Endometrial microvascular endothelial cells (primary cell): ENCODE measurements around the gene SSUH2. TPM values are rescaled to one million over a fixed set of nuclear protein-coding genes. Genes with fewer than 3 reads are reported as not detected.

Source experiments
- in situ Hi-C: cut with HindIII; loops from 2 replicates; pipeline ENCODE4 v1.10.0; 2017; ENCODE audit warnings: low sequenced_read_pairs, low pct_unique_long_range_greater_than_20kb; ENCODE audit errors: inconsistent ontology term
- total RNA-seq: library from RNA; depleted of rRNA; stranded (reverse); fragments of >200 nt; gene quantifications from one replicate; pipeline ENCODE4 v1.2.3, GENCODE V29; 2015; ENCODE audit errors: inconsistent ontology term

The SSUH2 gene
- total RNA-seq, 1 donor from 2014 or later = not detected

DNA sequence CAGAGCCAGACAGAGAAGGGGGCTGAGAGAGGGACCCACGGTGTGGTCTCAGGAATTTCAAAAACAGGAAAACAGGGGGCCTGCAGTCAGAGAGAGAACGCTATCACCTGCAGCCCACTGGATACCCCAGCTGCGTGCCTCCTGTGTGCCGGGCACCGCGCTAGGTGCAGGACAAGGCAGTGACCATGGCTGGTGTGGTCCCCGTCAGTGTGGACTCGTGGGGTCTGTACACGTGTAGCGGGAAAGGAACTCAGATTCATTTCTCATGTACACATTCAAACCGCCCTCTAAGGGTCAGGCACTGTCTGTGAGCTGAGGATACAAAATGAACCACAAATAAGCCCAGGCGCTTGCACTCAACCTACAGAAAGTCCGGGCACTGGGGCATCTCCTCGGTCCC lies 20.9 kb downstream of the SSUH2 start:
- in situ Hi-C loops = no loop called here

- in situ Hi-C loops = no loop called here
Observed at GRCh38 chr3:8622873-8623691, 21.5 kb downstream of the SSUH2 start.

- in situ Hi-C loops = no loop called here
Observed at GRCh38 chr3:8621872-8622271, 22.7 kb downstream of the SSUH2 start.

DNA sequence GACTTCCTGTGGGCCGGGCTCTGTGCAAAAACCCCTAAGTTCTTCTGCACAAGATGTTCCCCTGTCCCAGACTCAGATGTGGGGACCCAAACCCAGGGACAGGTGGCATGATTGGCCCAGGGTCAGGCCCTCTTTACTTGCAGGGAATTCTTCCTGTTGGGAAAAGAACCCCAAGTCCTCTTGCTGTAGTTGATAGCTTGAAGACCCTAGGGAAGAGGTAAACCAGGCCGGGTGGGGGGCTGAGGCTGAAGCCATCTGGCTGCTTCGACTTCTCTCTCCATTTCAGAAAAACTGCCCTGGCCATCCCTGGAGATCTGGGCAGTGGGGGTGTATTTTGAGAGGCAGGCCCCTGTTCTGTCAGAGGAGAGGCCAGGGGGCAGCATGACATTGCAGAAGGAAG lies 23.5 kb downstream of the SSUH2 start:
- in situ Hi-C loops = no loop called here

DNA sequence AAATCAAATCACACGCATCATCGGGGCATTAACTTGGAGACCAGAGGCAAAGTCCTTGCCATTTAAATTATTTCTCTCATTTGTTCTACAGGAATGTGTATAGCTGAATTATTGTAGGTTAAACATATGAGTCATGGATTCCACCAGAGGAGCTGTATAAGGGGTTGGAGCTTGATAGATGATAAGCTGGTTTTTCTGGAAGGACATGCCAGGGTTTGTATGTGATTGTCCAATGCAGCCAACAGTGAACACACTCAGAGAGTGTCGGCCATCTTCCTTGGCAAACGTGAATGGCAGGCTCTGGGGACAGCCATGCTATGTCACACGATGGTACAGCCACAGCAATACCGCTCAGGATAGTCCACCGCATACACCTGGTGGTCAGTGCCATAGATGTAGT lies 25.1 kb downstream of the SSUH2 start:
- in situ Hi-C loops = no loop called here

DNA sequence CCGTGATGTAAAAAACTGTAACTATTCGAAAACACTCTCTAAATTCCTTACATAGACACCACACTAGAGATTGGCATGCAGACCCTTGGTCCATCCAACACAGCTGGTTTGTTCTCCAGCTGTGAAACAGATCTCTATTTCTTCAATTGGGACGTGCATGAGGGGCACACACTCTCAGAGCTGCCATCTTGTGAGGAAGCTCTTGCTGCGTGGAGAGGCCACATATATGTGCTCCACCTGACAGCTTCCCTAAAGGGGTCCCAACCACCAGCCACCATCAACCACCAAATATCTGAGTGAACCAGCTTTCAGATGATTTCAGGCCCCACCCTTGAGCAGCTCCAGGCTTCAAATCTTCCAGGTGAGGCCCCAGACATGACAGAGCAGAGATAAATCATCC lies 25.6 kb downstream of the SSUH2 start:
- in situ Hi-C loops = no loop called here

- in situ Hi-C loops = no loop called here
Observed at GRCh38 chr3:8617921-8618320, 26.7 kb downstream of the SSUH2 start.

- in situ Hi-C loops = no loop called here
Observed at GRCh38 chr3:8610951-8611350, 33.6 kb downstream of the SSUH2 start.

- in situ Hi-C loops = no loop called here
Observed at GRCh38 chr3:8608791-8609467, 35.7 kb downstream of the SSUH2 start.

GRCh38 chr3:8608041-8608790 lies 36.4 kb downstream of the SSUH2 start:
- in situ Hi-C loops = no loop called here

GRCh38 chr3:8607234-8608040 lies 37.2 kb downstream of the SSUH2 start:
- in situ Hi-C loops = no loop called here

- in situ Hi-C loops = no loop called here
Observed at GRCh38 chr3:8606701-8607231, 37.8 kb downstream of the SSUH2 start.

DNA sequence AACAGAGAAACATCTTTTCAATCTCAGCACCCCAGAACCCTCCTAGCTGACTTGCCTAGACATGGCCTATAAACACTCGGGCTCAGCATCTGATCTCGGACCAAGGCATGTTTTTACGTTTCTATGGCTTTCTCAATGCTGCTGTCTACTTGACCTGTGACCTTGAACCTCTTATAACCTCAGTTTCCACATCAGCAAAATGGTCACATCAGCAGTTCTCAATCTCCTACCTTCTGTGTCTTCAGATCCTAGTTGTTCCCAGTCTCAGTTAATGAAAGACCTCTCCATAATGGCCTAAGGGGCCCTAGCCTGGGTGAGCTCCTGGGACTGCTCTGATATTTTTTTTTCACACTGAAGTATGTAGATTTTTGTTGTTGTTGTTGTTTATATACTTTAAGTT lies 39.6 kb downstream of the SSUH2 start:
- in situ Hi-C loops = no loop called here

- in situ Hi-C loops = no loop called here
Observed at GRCh38 chr3:8604006-8604405, 40.6 kb downstream of the SSUH2 start.

DNA sequence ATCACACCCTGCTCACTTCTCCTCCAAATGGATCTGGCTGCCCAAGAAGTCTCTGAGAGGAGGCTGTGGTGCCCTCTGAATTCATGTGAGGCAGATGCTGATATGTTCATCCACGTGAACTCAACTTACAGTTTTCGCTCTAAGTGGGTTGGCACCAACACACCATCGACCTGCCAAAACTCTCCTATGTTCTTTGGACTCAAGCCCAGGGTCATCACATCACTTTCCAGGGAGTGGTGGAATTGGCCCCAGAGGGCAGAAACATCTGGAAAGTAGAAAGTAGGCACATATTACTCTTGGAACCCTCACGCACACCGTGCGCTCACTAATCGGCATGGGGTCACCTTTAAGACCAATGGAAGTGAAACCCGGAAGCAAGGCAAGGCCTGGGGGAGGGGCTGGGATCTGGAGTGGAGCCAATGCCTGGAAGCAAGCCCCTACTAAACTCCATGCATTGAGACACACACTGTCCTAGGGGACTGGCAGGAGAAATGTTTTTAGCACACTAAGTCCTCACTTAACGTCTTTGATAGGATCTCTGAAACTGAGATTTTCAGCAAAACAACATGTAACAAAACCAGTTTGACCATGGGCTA lies 41.4 kb downstream of the SSUH2 start:
- in situ Hi-C loops = no loop called here

- in situ Hi-C loops = no loop called here
Observed at GRCh38 chr3:8600457-8600856, 44.1 kb downstream of the SSUH2 start.

DNA sequence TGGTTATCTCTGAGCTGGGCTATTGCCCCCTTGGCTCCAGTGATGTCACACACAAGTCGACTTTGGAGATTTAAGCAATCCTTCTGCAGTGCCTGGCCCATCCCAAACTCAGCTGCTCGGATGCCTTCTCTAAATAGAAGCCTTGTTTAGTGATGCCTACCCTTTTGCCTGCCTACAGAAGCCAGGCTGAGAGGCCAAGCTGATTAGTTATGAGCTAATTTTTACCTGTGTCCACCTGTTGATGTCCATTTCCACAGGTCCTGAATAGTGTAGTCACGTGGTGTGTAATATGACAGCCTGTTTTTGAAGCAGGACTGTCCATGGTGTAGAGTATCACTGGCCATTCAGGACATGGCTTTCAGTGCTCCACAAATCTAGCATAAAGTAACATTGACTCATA lies 45.5 kb downstream of the SSUH2 start:
- in situ Hi-C loops = no loop called here

DNA sequence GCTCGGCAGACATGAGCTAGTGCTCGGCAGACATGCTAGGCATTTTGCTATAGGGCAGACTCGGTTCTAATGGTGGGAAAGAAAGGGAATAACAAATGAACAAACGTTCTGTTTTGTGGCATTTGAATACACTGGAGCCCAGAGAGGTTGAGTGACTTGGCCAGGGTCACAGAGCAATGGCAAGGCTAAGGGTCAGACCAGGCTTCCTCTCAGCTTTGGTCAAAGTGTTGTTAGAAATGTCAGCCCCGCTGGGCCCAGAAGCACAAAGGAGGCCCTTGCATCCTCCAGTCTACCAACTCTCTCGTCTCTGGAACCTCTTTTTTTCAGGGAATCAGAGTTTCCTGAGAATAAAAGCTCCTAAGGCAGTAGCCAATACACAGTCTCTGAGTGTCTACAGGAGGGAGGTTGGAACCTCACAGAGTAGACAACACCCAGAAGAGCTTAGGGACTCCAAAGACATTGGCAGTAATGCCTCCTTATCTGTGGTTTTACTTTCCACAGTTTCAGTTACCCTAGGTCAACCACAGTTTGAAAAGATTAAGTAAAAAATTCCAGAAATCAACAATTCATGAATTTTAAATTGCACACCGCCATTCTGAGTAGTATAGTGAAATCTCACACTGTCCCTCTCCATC lies 47.3 kb downstream of the SSUH2 start:
- in situ Hi-C loops = no loop called here
